Smooth muscle cell (in vitro differentiated cells): ENCODE data around the gene ZNF30. TPM values are rescaled to one million over a fixed set of nuclear protein-coding genes. Genes with fewer than 3 reads are reported as not detected.

Experiments used
- DNase-seq: peaks from one replicate; lab custom pipeline; 2025; ENCODE audit not compliant: unreplicated experiment; lab: John Stamatoyannopoulos, UW
- H2AFZ ChIP-seq: fragments of 200-600 bp; sonication (generic); 2 replicates; pipeline ENCODE4 v1.6.0; 2016; ENCODE audit warnings: antibody characterized with exemption, low read depth, mild to moderate bottlenecking
- H3F3A ChIP-seq: fragments of 200-600 bp; sonication (generic); 2 replicates; pipeline ENCODE4 v1.6.0; 2017; ENCODE audit warnings: antibody characterized with exemption, low read depth
- H3K27ac ChIP-seq: fragments of 200-600 bp; sonication (generic); 2 replicates; pipeline ENCODE4 v1.5.1; 2016; ENCODE audit warnings: low read depth, mild to moderate bottlenecking
- H3K27me3 ChIP-seq: fragments of 200-600 bp; sonication (generic); 2 replicates; pipeline ENCODE4 v1.6.1; 2016; ENCODE audit warnings: low read depth, mild to moderate bottlenecking
- H3K36me3 ChIP-seq: fragments of 200-600 bp; sonication (generic); 2 replicates; pipeline ENCODE4 v1.5.1; 2016; ENCODE audit warnings: low read depth
- H3K4me1 ChIP-seq: fragments of 200-600 bp; sonication (generic); 2 replicates; pipeline ENCODE4 v1.5.1; 2016; ENCODE audit warnings: low read depth
- H3K4me2 ChIP-seq: fragments of 200-600 bp; sonication (generic); 2 replicates; pipeline ENCODE4 v1.6.0; 2016; ENCODE audit warnings: mild to moderate bottlenecking
- H3K4me3 ChIP-seq: fragments of 200-600 bp; sonication (generic); 2 replicates; pipeline ENCODE4 v1.5.1; 2016; ENCODE audit warnings: mild to moderate bottlenecking
- H3K79me2 ChIP-seq: fragments of 200-600 bp; sonication (generic); 2 replicates; pipeline ENCODE4 v1.6.0; 2016; ENCODE audit warnings: low read depth, mild to moderate bottlenecking
- H3K9ac ChIP-seq: fragments of 200-600 bp; sonication (generic); 2 replicates; pipeline ENCODE4 v1.6.0; 2016; ENCODE audit warnings: low read depth
- H3K9me3 ChIP-seq: fragments of 200-600 bp; sonication (generic); replicated peaks from 2 replicates; pipeline ENCODE4 v1.5.1; 2016; ENCODE audit warnings: low read depth
- H4K20me1 ChIP-seq: fragments of 200-600 bp; sonication (generic); 2 replicates; pipeline ENCODE4 v1.6.0; 2016; ENCODE audit warnings: low read depth
- WGBS: methylation state at CpG from one replicate; pipeline ENCODE4 v1.1.7; 2016; ENCODE audit warnings: low lambda C conversion rate; 5-methylcytosine and 5-hydroxymethylcytosine counted together
- polyA plus RNA-seq: library from polyadenylated mRNA; unstranded; fragments of >200 nt; fragmentation: Nextera tagmentation; extraction: Ambion mirVana; gene quantifications from 2 replicates; pipeline ENCODE4 v1.2.1, GENCODE V29; 2016
- total RNA-seq: library from RNA; depleted of rRNA; stranded (reverse); fragments of >200 nt; gene quantifications from 2 replicates; pipeline ENCODE4 v1.2.3, GENCODE V29; 2014
- TF ChIP-seq, protein P1 (sequence below): fragments of 200-600 bp; sonication (generic); IDR thresholded peaks from 2 replicates; pipeline ENCODE4 v1.5.1; 2017; ENCODE audit warnings: borderline replicate concordance, mild to moderate bottlenecking, antibody characterized with exemption; ENCODE audit not compliant: insufficient read depth, poor library complexity, severe bottlenecking

The ZNF30 gene
- total and polyA plus RNA-seq, 2 experiments from 2014 or later, result 1.2 to 2.3 TPM

GRCh38 chr19:34985249-34986022 is 58.7 kb downstream of the ZNF30 start:
- Histone ChIP-seq H3K4me2 (no peak overlapping the region), H3K36me3 (no peaks in the 10 kb centered on the region), H3K4me1 (no peaks in the 10 kb centered on the region), H4K20me1 (no peaks in the 10 kb centered on the region), H3K9me3 (no peaks in the 10 kb centered on the region), H3K27ac (no peak overlapping the region), H3K27me3 (no peaks in the 10 kb centered on the region), H3K79me2 (no peaks in the 10 kb centered on the region), H3K4me3 (no peak overlapping the region), H3K9ac (no peak overlapping the region), H3F3A (no peaks in the 10 kb centered on the region), H2AFZ (peak overlapping the region; percentile 62)
- TF ChIP-seq, protein P1, sequence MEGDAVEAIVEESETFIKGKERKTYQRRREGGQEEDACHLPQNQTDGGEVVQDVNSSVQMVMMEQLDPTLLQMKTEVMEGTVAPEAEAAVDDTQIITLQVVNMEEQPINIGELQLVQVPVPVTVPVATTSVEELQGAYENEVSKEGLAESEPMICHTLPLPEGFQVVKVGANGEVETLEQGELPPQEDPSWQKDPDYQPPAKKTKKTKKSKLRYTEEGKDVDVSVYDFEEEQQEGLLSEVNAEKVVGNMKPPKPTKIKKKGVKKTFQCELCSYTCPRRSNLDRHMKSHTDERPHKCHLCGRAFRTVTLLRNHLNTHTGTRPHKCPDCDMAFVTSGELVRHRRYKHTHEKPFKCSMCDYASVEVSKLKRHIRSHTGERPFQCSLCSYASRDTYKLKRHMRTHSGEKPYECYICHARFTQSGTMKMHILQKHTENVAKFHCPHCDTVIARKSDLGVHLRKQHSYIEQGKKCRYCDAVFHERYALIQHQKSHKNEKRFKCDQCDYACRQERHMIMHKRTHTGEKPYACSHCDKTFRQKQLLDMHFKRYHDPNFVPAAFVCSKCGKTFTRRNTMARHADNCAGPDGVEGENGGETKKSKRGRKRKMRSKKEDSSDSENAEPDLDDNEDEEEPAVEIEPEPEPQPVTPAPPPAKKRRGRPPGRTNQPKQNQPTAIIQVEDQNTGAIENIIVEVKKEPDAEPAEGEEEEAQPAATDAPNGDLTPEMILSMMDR, result no peak
- DNase-seq, result no peak
- 64% methylated on average over 7 of the region's 7 CpGs for WGBS

GRCh38 chr19:34988119-34988518 is 61.4 kb downstream of the ZNF30 start:
- H2AFZ ChIP-seq, result no peak overlapping the region
- H3F3A ChIP-seq, result no peaks in the 10 kb centered on the region
- no peaks in the 10 kb centered on the region for H3K4me1 ChIP-seq
- no peaks in the 10 kb centered on the region for H4K20me1 ChIP-seq
- DNase-seq, result no peak
- H3K27ac ChIP-seq, result no peak overlapping the region
- WGBS, result 100% methylated on average over 1 of the region's 1 CpG
- no peak overlapping the region for H3K9ac ChIP-seq
- TF ChIP-seq, protein P1, result no peak
- no peak overlapping the region for H3K4me3 ChIP-seq
- no peak overlapping the region for H3K4me2 ChIP-seq
- H3K79me2 ChIP-seq, result no peaks in the 10 kb centered on the region
- no peaks in the 10 kb centered on the region for H3K27me3 ChIP-seq
- H3K36me3 ChIP-seq, result no peaks in the 10 kb centered on the region
- H3K9me3 ChIP-seq, result no peaks in the 10 kb centered on the region

DNA sequence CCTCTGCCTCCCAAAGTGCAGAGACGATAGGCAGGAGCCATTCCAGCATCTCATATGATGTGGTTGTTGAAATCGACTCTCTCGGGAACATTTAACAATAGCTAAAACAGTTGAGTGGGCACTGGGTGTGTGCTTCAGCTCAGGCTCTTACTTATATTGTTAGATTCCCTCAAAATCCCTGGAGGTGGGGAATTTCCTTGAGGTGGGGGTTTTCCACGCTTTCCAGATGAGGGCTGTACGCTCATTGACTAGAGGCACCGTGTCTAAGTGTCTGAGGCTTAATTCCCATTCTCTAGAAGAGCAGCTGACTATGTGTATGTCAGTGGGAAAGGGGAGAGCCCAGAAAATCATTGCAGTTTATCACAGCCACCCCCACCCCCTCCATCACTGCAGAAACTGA is 62.6 kb downstream of the ZNF30 start:
- TF ChIP-seq, protein P1, result no peak
- H4K20me1 ChIP-seq, result no peaks in the 10 kb centered on the region
- no peaks in the 10 kb centered on the region for H3K79me2 ChIP-seq
- H3K36me3 ChIP-seq, result no peaks in the 10 kb centered on the region
- H3K27ac ChIP-seq, result no peak overlapping the region
- H3K27me3 ChIP-seq, result no peaks in the 10 kb centered on the region
- H3K9me3 ChIP-seq, result no peaks in the 10 kb centered on the region
- no peak for DNase-seq
- 86% methylated on average over 6 of the region's 6 CpGs for WGBS
- no peak overlapping the region for H3K4me3 ChIP-seq
- no peaks in the 10 kb centered on the region for H3K4me1 ChIP-seq
- no peaks in the 10 kb centered on the region for H3F3A ChIP-seq
- H3K4me2 ChIP-seq, result no peak overlapping the region
- H3K9ac ChIP-seq, result no peak overlapping the region
- no peak overlapping the region for H2AFZ ChIP-seq
